GM21390 (cell line): Measurements from ENCODE around the gene TBC1D12.
A peak's percentile ranks its signal among the peaks of the same experiment; 100 is the strongest.
"Not testable (repeated sequence)": the region's sequence is repeated elsewhere in the genome, so short reads cannot be mapped to it uniquely, and the experiment has no call there.

Experiments
- ATAC-seq: cut with Tn5 transposase; IDR thresholded peaks from one replicate; pipeline ENCODE4 v1.9.1; 2021; ENCODE audit not compliant: unreplicated experiment

TBC1D12 gene

DNA sequence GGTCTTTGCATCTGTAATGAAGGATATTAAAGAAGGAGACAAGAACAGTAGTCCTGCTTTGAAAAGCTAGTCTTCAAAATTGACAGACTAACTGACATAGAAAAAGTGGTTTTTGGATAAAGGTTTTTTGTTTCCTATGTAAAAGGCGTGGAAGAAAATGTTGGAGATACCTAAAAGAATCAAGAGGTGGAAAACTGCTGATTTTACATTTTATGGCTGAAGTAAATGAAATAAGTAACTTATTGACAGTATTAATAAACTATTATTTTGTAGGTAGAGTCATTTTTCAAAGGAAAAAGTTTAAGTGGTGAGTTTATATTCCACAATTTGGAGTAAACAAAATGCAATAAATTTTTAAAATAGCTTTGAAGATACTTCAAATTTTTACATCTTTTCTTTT lies 130.7 kb downstream of the TBC1D12 start:
- no peak for ATAC-seq

DNA sequence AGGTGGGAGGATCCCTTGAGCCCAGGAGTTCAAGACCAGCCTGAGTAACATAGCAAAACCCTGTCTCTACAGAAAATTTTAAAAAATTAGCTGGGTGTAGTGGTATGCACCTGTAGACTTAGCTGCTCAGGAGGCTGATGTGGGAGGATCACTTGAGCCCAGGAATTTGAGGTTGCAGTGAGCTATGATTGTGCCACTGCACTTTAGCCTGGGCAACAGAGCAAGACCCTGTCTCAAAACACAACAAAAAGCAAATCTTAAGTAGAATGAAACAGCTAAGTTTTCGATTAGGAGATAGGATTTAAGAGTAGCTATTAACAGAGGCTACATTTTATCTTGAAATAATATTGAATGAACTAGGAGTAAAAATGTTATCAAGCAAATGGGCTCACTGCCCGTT lies 139.9 kb downstream of the TBC1D12 start:
- ATAC-seq: not testable (repeated sequence)

DNA sequence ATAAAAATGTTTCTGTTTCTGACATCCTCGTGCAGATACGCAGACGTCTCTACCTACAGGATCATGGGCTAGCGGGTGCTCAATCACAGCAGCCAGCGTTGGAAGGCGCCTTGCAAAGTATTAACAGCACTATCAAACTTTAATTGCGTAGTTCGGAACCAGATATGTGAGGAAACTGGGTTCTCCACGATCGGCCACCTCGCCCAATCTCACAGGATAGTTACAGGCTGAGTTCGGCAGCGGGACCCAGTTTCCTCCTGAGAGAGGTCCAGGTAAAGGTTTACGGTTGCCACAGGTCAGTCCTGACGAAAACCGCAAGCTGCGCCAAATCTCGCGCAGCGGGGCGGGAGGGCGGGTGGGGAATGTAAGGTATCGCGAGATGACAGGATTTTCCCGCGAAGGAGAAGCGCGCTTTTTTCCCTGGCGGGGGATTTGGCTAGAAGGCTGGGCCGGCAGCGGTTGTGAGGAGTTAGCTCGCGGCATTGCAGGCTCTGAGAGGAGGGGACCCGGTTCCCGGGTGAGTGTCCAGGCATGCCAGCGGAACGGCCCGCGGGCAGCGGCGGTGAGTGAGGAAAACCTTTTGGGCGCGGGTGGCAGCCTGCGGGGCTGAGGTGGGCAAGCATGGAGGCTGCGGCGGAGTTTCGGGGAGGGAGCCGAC lies 143.2 kb downstream of the TBC1D12 start, which contains the start of gene HELLS:
Gene HELLS (plus strand): TSS at position 398 of the 658 bp plus-strand sequence. CDS start 134 bp downstream, at position 532.
- peak; percentile 82 for ATAC-seq

DNA sequence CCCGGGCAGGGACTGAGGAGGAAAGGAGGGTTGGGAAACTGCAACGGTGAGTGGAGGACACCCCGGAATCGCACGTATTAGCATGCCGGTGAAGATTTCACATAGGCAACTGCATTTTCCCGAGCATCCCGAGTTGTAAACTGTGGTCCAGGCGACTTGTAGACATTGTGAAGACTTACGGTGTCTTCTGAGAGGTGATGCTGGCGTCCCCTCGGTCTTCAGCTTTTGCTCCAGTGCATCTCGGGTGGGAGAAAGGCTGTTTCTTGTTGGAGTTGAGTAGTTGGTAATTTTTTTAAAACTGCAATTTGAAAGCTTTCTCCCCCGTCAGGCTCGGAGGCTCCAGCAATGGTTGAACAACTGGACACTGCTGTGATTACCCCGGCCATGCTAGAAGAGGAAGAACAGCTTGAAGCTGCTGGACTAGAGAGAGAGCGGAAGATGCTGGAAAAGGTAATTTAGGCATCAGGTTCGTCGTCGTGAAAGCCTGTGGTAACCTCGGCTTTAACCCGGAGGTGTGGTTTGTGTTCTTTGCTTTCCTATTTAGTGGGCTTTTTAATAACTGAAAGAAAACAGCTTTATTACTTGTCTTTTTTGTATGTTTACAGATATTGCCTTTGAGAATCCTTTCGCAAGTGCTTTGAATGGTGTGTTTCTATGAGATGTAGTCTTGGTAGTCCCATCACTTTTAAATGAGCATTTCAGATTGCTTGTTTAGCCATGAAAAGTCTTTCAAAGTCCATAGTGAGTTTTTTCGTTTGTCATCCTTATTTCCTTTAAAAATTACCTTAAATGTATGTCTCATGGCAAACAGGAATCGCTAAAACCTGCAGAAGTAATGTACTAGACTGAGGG lies 143.9 kb downstream of the TBC1D12 start:
- peak; percentile 9 for ATAC-seq

DNA sequence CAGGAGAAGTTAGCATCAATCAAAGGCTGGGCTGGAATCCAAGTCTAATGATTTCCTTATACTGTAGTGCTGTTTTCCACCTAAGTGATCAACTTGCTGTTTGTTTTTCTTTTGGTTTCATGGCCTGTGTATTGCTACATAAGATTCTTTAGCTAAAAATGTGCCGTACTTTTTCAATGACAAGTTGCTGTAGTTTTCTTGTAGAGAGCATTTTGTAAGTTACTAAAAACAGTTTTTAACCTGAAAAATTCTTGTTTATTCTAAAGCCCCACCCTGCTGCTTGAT lies 144.5 kb downstream of the TBC1D12 start:
- no peak for ATAC-seq

DNA sequence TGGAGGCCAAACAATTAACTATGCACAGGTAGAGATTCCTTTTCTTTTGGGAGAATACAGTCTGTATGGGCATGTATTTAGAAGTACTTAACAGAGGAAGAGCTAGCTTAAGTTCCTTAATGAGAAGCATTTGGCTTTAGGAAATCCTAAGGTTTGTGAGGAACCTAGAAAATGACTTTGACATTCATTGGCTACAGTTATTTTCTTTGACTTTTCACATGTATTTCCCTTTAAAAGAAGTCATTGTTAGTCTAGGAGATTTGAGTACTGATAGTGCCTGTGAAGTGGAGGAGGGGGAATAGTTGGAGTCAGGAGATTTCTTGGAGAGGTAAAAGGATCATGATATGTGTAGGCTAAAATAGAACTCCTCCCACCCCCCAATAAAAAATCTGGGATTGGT lies 146.9 kb downstream of the TBC1D12 start:
- ATAC-seq: no peak

DNA sequence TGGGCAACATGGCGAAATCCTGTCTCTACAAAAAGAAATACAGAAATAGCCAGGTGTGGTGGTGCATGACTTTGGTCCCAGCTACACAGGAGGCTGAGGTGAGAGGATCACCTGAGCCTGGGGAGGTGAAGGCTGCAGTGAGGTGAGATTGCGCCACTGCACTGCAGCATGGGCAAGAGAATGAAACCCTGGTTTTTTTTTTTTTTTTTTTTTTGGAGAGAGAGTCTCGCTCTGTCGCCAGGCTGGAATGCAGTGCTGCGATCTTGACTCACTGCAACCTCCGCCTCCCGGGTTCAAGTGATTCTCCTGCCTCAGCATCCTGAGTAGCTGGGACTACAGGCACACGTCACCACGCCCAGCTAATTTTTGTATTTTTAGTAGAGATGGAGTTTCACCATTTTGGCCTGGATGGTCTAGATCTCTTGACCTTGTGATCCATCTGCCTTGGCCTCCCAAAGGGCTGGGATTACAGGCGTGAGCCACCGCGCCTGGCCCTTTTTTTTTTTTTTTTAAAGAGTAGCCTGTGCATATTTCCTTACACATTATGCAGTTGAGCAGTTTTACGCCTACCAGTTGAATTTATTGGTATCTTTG lies 165.5 kb downstream of the TBC1D12 start:
- not testable (repeated sequence) for ATAC-seq

DNA sequence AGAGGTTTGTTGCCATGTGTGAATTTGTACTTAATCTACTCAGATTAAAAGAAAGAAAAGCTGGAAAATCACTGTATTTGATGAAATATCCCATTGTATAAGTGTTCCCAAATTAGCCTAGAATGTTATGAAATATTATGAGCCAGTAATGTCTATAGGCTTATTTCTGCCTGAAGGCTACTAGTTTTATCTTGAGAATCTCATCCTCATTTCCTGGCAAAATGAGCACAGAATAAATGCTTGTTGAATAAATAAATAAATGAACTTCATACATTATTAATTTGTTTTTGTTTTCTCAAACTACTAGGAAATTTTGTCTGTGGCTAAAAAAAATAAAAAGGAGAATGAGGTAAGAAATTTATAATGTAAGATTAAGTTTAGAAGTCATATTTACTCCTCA lies 168.7 kb downstream of the TBC1D12 start:
- no peak for ATAC-seq

DNA sequence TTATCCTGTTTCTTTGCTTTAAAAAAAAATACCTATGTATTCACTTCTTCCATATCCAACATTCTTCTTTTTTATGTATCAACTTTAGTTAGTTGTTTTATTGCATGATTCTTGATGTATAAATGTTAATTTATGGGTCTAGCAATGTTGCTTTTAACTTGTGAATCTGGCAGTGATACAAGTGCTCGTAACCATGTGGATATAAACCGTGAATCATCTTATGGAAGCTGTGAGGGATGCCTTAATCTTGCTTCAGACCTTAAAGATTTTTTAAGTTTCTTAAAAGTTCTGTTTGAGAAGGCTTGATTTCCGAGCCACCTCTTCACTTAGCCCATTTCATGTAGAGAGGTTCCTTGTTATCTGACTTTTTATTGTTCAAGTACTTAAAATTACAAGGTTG lies 169.2 kb downstream of the TBC1D12 start:
- no peak for ATAC-seq

DNA sequence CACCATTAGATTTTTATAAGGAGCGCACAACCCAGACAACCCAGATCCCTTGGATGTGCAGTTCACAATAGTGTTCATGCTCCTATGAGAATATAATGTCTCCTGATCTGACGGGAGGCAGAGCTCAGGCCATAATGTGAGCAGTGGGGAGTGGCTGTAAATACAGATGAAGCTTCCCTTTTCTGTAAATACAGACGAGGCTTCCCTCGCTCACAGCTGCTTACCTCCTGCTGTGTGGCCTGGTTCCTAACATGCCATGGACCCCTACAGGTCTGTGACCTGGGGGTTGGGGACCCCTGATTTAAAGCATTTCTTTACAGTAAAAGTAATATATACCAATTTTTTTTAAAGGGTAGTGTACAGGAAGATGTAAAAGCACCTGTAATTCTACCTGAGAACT lies 176.4 kb downstream of the TBC1D12 start:
- no peak for ATAC-seq

DNA sequence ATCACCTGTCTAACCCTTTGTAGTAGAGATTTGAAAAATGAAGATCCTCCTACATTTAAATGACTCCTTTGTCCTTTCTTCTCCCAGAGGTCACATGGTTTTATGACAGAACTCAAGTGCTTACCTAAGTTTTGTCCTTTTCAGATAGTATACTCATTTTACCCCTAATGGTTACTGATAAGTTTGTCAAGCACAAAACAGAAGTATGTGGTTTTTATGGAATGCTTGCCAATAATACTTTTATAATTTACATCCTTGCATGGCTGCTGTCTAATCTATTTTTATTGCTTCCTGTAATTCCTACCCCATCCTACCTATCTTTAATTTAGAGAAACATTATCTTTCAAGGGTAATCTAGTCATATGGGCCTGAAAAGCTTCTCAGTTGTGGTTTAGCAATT lies 180.8 kb downstream of the TBC1D12 start:
- ATAC-seq: no peak
